A549 (cell line): ENCODE measurements around the gene ALDH4A1.

ENCODE experiments used
- EHMT2 ChIP-seq: fragments of 200-600 bp; sonication (generic); IDR thresholded peaks from 2 replicates; pipeline ENCODE4 v1.6.1; 2016; ENCODE audit warnings: antibody characterized with exemption, low read depth, mild to moderate bottlenecking, moderate library complexity
- EP300 ChIP-seq, 2 experiments: fragments of >200 bp; sonication (Bioruptor Twin); formaldehyde crosslinking; IDR thresholded peaks; 2 replicates in 1 of 2; 3 replicates in 1 of 2; pipeline ENCODE4 v1.6.1; 2016 to 2017
- MAZ ChIP-seq: fragments of 150-350 bp; IDR thresholded peaks from 2 replicates; pipeline ENCODE4 v1.6.1; 2014; ENCODE audit warnings: antibody characterized with exemption, low read depth, low read length, borderline replicate concordance
- NR3C1 ChIP-seq: fragments of >200 bp; sonication (Bioruptor Twin); formaldehyde crosslinking; IDR thresholded peaks from 3 replicates; pipeline ENCODE4 v1.6.1; 2017
- SMC3 ChIP-seq: fragments of >200 bp; sonication (Bioruptor Twin); formaldehyde crosslinking; IDR thresholded peaks from 3 replicates; pipeline ENCODE4 v1.6.1; 2018; ENCODE audit warnings: inconsistent platforms
- TP53 ChIP-seq: fragments of 250-450 bp; sonication (Bioruptor Pico); IDR thresholded peaks from 2 replicates; pipeline ENCODE4 v1.5.0; 2021; ENCODE audit warnings: mild to moderate bottlenecking, moderate library complexity
- TF ChIP-seq, protein P1 (sequence below): fragments of >200 bp; sonication (Bioruptor Twin); formaldehyde crosslinking; IDR thresholded peaks from 3 replicates; pipeline ENCODE4 v1.6.1; 2016

- TF ChIP-seq SMC3 (no peak), MAZ (no peak), EP300 (IDR thresholded peaks at IDR 0.05) (no peak), EHMT2 (no peak), TP53 (CRISPR knock-in tag) (no peak), NR3C1 (no peak)
- TF ChIP-seq, protein P1, sequence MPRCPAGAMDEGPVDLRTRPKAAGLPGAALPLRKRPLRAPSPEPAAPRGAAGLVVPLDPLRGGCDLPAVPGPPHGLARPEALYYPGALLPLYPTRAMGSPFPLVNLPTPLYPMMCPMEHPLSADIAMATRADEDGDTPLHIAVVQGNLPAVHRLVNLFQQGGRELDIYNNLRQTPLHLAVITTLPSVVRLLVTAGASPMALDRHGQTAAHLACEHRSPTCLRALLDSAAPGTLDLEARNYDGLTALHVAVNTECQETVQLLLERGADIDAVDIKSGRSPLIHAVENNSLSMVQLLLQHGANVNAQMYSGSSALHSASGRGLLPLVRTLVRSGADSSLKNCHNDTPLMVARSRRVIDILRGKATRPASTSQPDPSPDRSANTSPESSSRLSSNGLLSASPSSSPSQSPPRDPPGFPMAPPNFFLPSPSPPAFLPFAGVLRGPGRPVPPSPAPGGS, result no peak
Observed at GRCh38 chr1:18870957-18871356, 31.4 kb downstream of the ALDH4A1 start.
